IMR-90 (cell line): ENCODE data around the gene CLNK. TPM values are rescaled to one million over a fixed set of nuclear protein-coding genes. Genes with fewer than 3 reads are reported as not detected.

Experiments used
- ATAC-seq: fragments of 200-7000 bp; cut with Tn5 transposase; 2 replicates; pipeline ENCODE4 v1.9.1; 2020; ENCODE audit warnings: low read depth, mild to moderate bottlenecking, moderate library complexity
- BruUV-seq: library from RNA; stranded (reverse); fragments of 400-500 nt; replicated peaks from 2 replicates; lab custom pipeline; 2021; lab: Mats Ljungman, UMichigan
- CTCF ChIA-PET: fragments of 300-600 bp; formaldehyde crosslinking; extraction: SDS; loops from one replicate; lab custom pipeline; 2021; ENCODE audit warnings: antibody characterized with exemption; lab: Yijun Ruan, JAX
- POLR2A ChIA-PET: fragments of 300-600 bp; sonication (Branson Sonifier 250); formaldehyde crosslinking; loops from one replicate; lab custom pipeline; 2022; ENCODE audit warnings: antibody characterized with exemption; ENCODE audit not compliant: unreplicated experiment; lab: Charles Lee
- DNase-seq: peaks from one replicate; pipeline ENCODE4 v3.0.0; 2013
- H2AFZ ChIP-seq: replicated peaks from 2 replicates; pipeline ENCODE3; 2013; ENCODE audit warnings: low read length, mild to moderate bottlenecking; ENCODE audit not compliant: poor library complexity
- H2AK5ac ChIP-seq: 2 replicates; pipeline ENCODE4 v1.6.1; 2013; ENCODE audit warnings: low read depth, low read length, inconsistent platforms
- H2AK9ac ChIP-seq: replicated peaks from 2 replicates; pipeline ENCODE3; 2013; ENCODE audit warnings: mild to moderate bottlenecking, low read depth, low read length, moderate library complexity; ENCODE audit not compliant: poor library complexity
- H2BK120ac ChIP-seq: 2 replicates; pipeline ENCODE4 v1.6.1; 2013; ENCODE audit warnings: low read depth, low read length, inconsistent platforms
- H2BK15ac ChIP-seq: 3 replicates; pipeline ENCODE4 v1.6.1; 2013; ENCODE audit warnings: low read depth, low read length, inconsistent platforms
- H2BK20ac ChIP-seq: 2 replicates; pipeline ENCODE4 v1.6.1; 2013; ENCODE audit warnings: low read depth, mild to moderate bottlenecking, inconsistent platforms, low read length, moderate library complexity
- H2BK5ac ChIP-seq: 2 replicates; pipeline ENCODE4 v1.6.1; 2013; ENCODE audit warnings: mild to moderate bottlenecking, low read depth, low read length, inconsistent platforms; ENCODE audit not compliant: poor library complexity, severe bottlenecking
- H3K14ac ChIP-seq: replicated peaks from 2 replicates; pipeline ENCODE4 v1.6.1; 2013; ENCODE audit warnings: low read depth, low read length, inconsistent platforms
- H3K18ac ChIP-seq: 2 replicates; pipeline ENCODE4 v1.6.1; 2013; ENCODE audit warnings: low read depth, low read length, control low read depth
- H3K23ac ChIP-seq: 2 replicates; pipeline ENCODE4 v1.6.1; 2013; ENCODE audit warnings: low read depth, low read length, inconsistent platforms
- H3K27ac ChIP-seq: 2 replicates; pipeline ENCODE4 v1.5.1; 2013; ENCODE audit warnings: mild to moderate bottlenecking, control low read depth, low read length; ENCODE audit not compliant: insufficient read depth
- H3K27me3 ChIP-seq: 2 replicates; pipeline ENCODE4 v1.6.1; 2013; ENCODE audit warnings: low read length; ENCODE audit not compliant: control insufficient read depth, insufficient read depth
- H3K36me3 ChIP-seq: 2 replicates; pipeline ENCODE4 v1.6.1; 2013; ENCODE audit warnings: low read length, mixed read lengths; ENCODE audit not compliant: control insufficient read depth, insufficient read depth
- H3K4ac ChIP-seq: 2 replicates; pipeline ENCODE4 v1.6.1; 2013; ENCODE audit warnings: low read depth, low read length, inconsistent platforms
- H3K4me1 ChIP-seq: 2 replicates; pipeline ENCODE4 v1.6.1; 2013; ENCODE audit warnings: low read length, mixed read lengths; ENCODE audit not compliant: control insufficient read depth, insufficient read depth
- H3K4me2 ChIP-seq: 2 replicates; pipeline ENCODE4 v1.6.1; 2013; ENCODE audit warnings: low read depth, mild to moderate bottlenecking, control low read depth, low read length, moderate library complexity
- H3K4me3 ChIP-seq: 2 replicates; pipeline ENCODE4 v1.5.1; 2013; ENCODE audit warnings: low read depth, mild to moderate bottlenecking, control low read depth, low read length, moderate library complexity; ENCODE audit not compliant: insufficient read depth
- H3K56ac ChIP-seq: 2 replicates; pipeline ENCODE4 v1.6.1; 2013; ENCODE audit warnings: low read length, inconsistent platforms; ENCODE audit not compliant: insufficient read depth; ENCODE audit errors: extremely low read depth
- H3K79me1 ChIP-seq, 2 experiments: 2 replicates each; pipeline ENCODE4 v1.6.1; 2013; ENCODE audit warnings: low read length in 2 of 2, inconsistent platforms in 1 of 2, low read depth in 1 of 2
- H3K9ac ChIP-seq: 2 replicates; pipeline ENCODE4 v1.6.1; 2013; ENCODE audit warnings: low read depth, low read length, control low read depth
- H3K9me1 ChIP-seq: 2 replicates; pipeline ENCODE4 v1.6.1; 2013; ENCODE audit warnings: low read length, inconsistent platforms; ENCODE audit not compliant: insufficient read depth
- H3K9me3 ChIP-seq: 2 replicates; pipeline ENCODE4 v1.6.1; 2013; ENCODE audit warnings: low read length; ENCODE audit not compliant: control insufficient read depth, insufficient read depth
- H4K20me1 ChIP-seq: 2 replicates; pipeline ENCODE4 v1.6.1; 2013; ENCODE audit warnings: low read length, inconsistent platforms; ENCODE audit not compliant: insufficient read depth
- H4K5ac ChIP-seq: 2 replicates; pipeline ENCODE4 v1.6.1; 2013; ENCODE audit warnings: mild to moderate bottlenecking, low read depth, low read length, control low read depth
- H4K8ac ChIP-seq, 2 experiments: 2 replicates each; pipeline ENCODE4 v1.6.1; 2013; ENCODE audit warnings: low read depth in 2 of 2, low read length in 2 of 2, control low read depth in 1 of 2, inconsistent platforms in 1 of 2
- H4K91ac ChIP-seq: 2 replicates; pipeline ENCODE4 v1.6.1; 2013; ENCODE audit warnings: low read depth, low read length, inconsistent platforms; ENCODE audit not compliant: insufficient read depth
- BHLHE40 ChIP-seq: fragments of 150-350 bp; IDR thresholded peaks from 2 replicates; pipeline ENCODE4 v1.6.1; 2016; ENCODE audit warnings: mild to moderate bottlenecking, low read depth, low read length
- CEBPB ChIP-seq: IDR thresholded peaks from 2 replicates; pipeline ENCODE4 v1.6.1; 2012; ENCODE audit warnings: low read depth, low read length, improper control_type of control experiment
- CTCF ChIP-seq: conservative IDR thresholded peaks from 2 replicates; pipeline ENCODE4 v1.5.1; 2012; ENCODE audit warnings: mild to moderate bottlenecking, low read depth, low read length, improper control_type of control experiment
- ELK1 ChIP-seq: fragments of 150-350 bp; IDR thresholded peaks from 2 replicates; pipeline ENCODE4 v1.6.1; 2016; ENCODE audit warnings: low read depth, mild to moderate bottlenecking, low read length, moderate library complexity, borderline replicate concordance
- FOS ChIP-seq: fragments of 150-350 bp; IDR thresholded peaks from 2 replicates; pipeline ENCODE4 v1.6.1; 2016; ENCODE audit warnings: low read depth, low read length
- MAFK ChIP-seq: IDR thresholded peaks from 2 replicates; pipeline ENCODE4 v1.6.1; 2012; ENCODE audit warnings: low read depth, low read length, improper control_type of control experiment
- MAZ ChIP-seq: IDR thresholded peaks from 2 replicates; pipeline ENCODE4 v1.6.1; 2012; ENCODE audit warnings: low read depth, mild to moderate bottlenecking, low read length, improper control_type of control experiment, moderate library complexity, borderline replicate concordance
- MXI1 ChIP-seq: IDR thresholded peaks from 2 replicates; pipeline ENCODE4 v1.6.1; 2012; ENCODE audit warnings: low read depth, mild to moderate bottlenecking, low read length, moderate library complexity, borderline replicate concordance
- NFE2L2 ChIP-seq: fragments of 150-350 bp; IDR thresholded peaks from 2 replicates; pipeline ENCODE4 v1.6.1; 2016; ENCODE audit warnings: low read depth, mild to moderate bottlenecking, low read length
- POLR2A ChIP-seq: IDR thresholded peaks from 2 replicates; pipeline ENCODE4 v1.6.1; 2012; ENCODE audit warnings: mild to moderate bottlenecking, low read depth, low read length
- RAD21 ChIP-seq: IDR thresholded peaks from 2 replicates; pipeline ENCODE4 v1.6.1; 2012; ENCODE audit warnings: low read length, improper control_type of control experiment
- RCOR1 ChIP-seq: IDR thresholded peaks from 2 replicates; pipeline ENCODE4 v1.6.1; 2012; ENCODE audit warnings: mild to moderate bottlenecking, low read length, improper control_type of control experiment; ENCODE audit not compliant: insufficient replicate concordance
- RFX5 ChIP-seq: IDR thresholded peaks from 2 replicates; pipeline ENCODE4 v1.8.0; 2012; ENCODE audit warnings: low read depth, mild to moderate bottlenecking, low read length, moderate library complexity
- SMC3 ChIP-seq: fragments of 150-350 bp; IDR thresholded peaks from 2 replicates; pipeline ENCODE4 v1.6.1; 2016; ENCODE audit warnings: low read depth, mild to moderate bottlenecking, antibody characterized with exemption, low read length, moderate library complexity
- USF2 ChIP-seq: fragments of 150-350 bp; IDR thresholded peaks from 2 replicates; pipeline ENCODE4 v1.6.1; 2017; ENCODE audit warnings: mild to moderate bottlenecking, antibody characterized with exemption, low read length, low read depth
- WGBS, 2 experiments: methylation state at CpG; one replicate each; pipeline versions ENCODE4 v1.1.5 to v1.1.7; 2013; ENCODE audit warnings: missing lambda C conversion rate in 2 of 2; ENCODE audit not compliant: insufficient read length in 1 of 2; ENCODE audit errors: extremely low coverage in 2 of 2; 5-methylcytosine and 5-hydroxymethylcytosine counted together
- dilution Hi-C: fragments of 300-500 bp; cut with HindIII; formaldehyde crosslinking; loops from one replicate; pipeline ENCODE4 v1.14.3; 2018; ENCODE audit warnings: low sequenced_read_pairs; ENCODE audit not compliant: unreplicated experiment
- in situ Hi-C: fragments of 300-500 bp; cut with MboI; formaldehyde crosslinking; loops from 3 replicates; pipeline ENCODE4 v1.14.3; 2019; ENCODE audit warnings: low sequenced_read_pairs, inconsistent platforms, mixed read lengths
- intact Hi-C: fragments of 100-400 bp; cut with micrococcal nuclease; formaldehyde crosslinking; loops from 2 replicates; pipeline ENCODE4 v1.10.0; 2022
- polyA plus RNA-seq, 3 experiments: library from polyadenylated mRNA; depleted of rRNA; stranded (reverse); fragments of >200 nt; gene quantifications; 2 replicates each; pipeline ENCODE4 v1.2.3, GENCODE V29; 2012; ENCODE audit warnings: low replicate concordance in 1 of 3
- total RNA-seq: library from RNA; depleted of rRNA; stranded (reverse); fragments of >200 nt; gene quantifications from 2 replicates; pipeline ENCODE4 v1.2.3, GENCODE V29; 2012

Gene CLNK
- total and polyA plus RNA-seq, 2 of the 4 experiments (the other 2 are of a cell fraction), result not detected

- no peak overlapping the region for H4K5ac ChIP-seq
- H3K9me1 ChIP-seq, result peaks cover 5% of the 10 kb centered on the region; the same call in 1 of the 2 replicates
- no peak overlapping the region for H2BK5ac ChIP-seq
- H3K27ac ChIP-seq, result no peak overlapping the region
- ATAC-seq (peak; percentile 52; the same call in 1 of the 2 replicates), DNase-seq (no peak)
- POLR2A ChIA-PET, result no interaction called here
- no peak overlapping the region; the same call in 1 of the 2 replicates for H3K14ac ChIP-seq
- H3K36me3 ChIP-seq, result no peaks in the 10 kb centered on the region
- H3K9ac ChIP-seq, result no peak overlapping the region
- H2AK9ac ChIP-seq, result peak overlapping the region; percentile 43
- peak overlapping the region; percentile 69 for H2BK120ac ChIP-seq
- no peak overlapping the region for H3K4me3 ChIP-seq
- H3K4me1 ChIP-seq, result peaks cover 5% of the 10 kb centered on the region
- no peak overlapping the region for H3K4me2 ChIP-seq
- H3K23ac ChIP-seq, result 0 out of 2 replicates have a peak overlapping the region, but pooled peaks have one; percentile 19
- peak overlapping the region; percentile 13; the same call in 1 of the 2 replicates for H3K4ac ChIP-seq
- TF ChIP-seq RCOR1, result no peak
- no peak for TF ChIP-seq FOS
- TF ChIP-seq RAD21, result no peak
- TF ChIP-seq USF2, result no peak
- TF ChIP-seq ELK1, result no peak
- no peak for TF ChIP-seq NFE2L2
- no peak for TF ChIP-seq MAZ
- TF ChIP-seq CTCF, result no peak
- TF ChIP-seq BHLHE40, result no peak
- no peak for TF ChIP-seq MXI1
- TF ChIP-seq RFX5, result no peak
- no peak for TF ChIP-seq CEBPB
- TF ChIP-seq POLR2A, result no peak
- no peak for TF ChIP-seq MAFK
- no peak for TF ChIP-seq SMC3
- no peaks in the 10 kb centered on the region for H4K20me1 ChIP-seq
- H3K79me1 ChIP-seq, result no peaks in the 10 kb centered on the region
- H3K18ac ChIP-seq, result no peak overlapping the region
- H3K56ac ChIP-seq, result no peak overlapping the region
- WGBS, 2 experiments, result no CpG with 5 or more reads among the region's 2 CpGs
- in situ Hi-C loops, result loop anchor here (25.0 kb wide), 1 partner anchor 216 kb away; no protein-coding TSS in a partner anchor
- CTCF ChIA-PET, result no interaction called here
- no peak overlapping the region for H2BK20ac ChIP-seq
- dilution Hi-C loops, result no loop called here
- H3K27me3 ChIP-seq, result no peaks in the 10 kb centered on the region
- intact Hi-C loops, result no loop called here
- no peak overlapping the region for H2BK15ac ChIP-seq
- no peaks in the 10 kb centered on the region for H3K9me3 ChIP-seq
- H2AFZ ChIP-seq, result no peak overlapping the region
- peak overlapping the region in 1 of 2 experiments; percentile 10; a peak in 1 of 4 replicates for H4K8ac ChIP-seq
- BruUV-seq, result no TSS peak
- no peak overlapping the region for H4K91ac ChIP-seq
- H2AK5ac ChIP-seq, result no peak overlapping the region; the same call in 1 of the 2 replicates
These were observed 87.8 kb downstream of the CLNK start for GRCh38 chr4:10596586-10597290.
